Measurements from ENCODE around the gene REXO1. TPM values are rescaled to one million over a fixed set of nuclear protein-coding genes. Genes with fewer than 3 reads are reported as not detected.

The REXO1 gene
- total RNA-seq, 1 experiment from 2014 or later, result 52.1 TPM

DNA sequence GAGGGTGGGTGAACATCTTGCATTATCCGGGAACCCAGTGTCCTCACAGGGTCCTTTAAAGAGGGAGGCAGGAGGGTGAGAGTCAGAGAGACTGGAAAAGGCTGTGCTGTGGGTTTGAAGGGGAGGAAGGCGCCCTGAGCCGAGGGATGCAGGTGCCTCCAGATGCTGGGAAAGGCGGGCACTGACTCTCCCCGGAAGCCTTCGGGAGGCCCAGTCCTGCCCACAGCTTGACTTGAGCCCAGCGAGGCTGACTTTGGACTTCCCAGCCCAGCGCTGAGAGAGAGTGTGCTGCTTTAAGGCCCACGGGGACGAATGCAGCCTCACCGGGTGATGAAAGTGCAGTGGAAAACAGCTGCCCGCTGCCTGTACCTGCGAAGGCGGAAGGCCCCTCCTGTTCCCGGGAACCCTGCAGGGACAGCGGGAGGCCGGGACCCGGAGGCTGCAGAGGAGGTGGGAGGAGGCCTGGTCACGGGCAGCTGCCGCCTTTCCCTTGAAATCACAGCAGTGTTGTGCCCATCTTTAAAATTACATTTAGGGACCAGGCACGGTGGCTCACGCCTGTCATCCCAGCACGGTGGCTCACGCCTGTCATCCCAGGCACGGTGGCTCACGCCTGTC lies 16.1 kb downstream of the REXO1 start:
- BruUV-seq (replicated peaks), result no TSS peak
- H3K9me3 ChIP-seq (ENCODE audit: control insufficient read depth, insufficient read depth, low read depth, low read length), result no peaks in the 10 kb centered on the region
- TF ChIP-seq TCF7L2 (IDR thresholded peaks at IDR 0.05; ENCODE audit: low read depth, low read length) (no peak), POLR2AphosphoS5 (IDR thresholded peaks at IDR 0.05; ENCODE audit: low read depth, low read length) (no peak), SIN3A (IDR thresholded peaks at IDR 0.05; ENCODE audit: borderline replicate concordance, insufficient read depth, low read depth, low read length) (no peak)
- TF ChIP-seq, protein P1, sequence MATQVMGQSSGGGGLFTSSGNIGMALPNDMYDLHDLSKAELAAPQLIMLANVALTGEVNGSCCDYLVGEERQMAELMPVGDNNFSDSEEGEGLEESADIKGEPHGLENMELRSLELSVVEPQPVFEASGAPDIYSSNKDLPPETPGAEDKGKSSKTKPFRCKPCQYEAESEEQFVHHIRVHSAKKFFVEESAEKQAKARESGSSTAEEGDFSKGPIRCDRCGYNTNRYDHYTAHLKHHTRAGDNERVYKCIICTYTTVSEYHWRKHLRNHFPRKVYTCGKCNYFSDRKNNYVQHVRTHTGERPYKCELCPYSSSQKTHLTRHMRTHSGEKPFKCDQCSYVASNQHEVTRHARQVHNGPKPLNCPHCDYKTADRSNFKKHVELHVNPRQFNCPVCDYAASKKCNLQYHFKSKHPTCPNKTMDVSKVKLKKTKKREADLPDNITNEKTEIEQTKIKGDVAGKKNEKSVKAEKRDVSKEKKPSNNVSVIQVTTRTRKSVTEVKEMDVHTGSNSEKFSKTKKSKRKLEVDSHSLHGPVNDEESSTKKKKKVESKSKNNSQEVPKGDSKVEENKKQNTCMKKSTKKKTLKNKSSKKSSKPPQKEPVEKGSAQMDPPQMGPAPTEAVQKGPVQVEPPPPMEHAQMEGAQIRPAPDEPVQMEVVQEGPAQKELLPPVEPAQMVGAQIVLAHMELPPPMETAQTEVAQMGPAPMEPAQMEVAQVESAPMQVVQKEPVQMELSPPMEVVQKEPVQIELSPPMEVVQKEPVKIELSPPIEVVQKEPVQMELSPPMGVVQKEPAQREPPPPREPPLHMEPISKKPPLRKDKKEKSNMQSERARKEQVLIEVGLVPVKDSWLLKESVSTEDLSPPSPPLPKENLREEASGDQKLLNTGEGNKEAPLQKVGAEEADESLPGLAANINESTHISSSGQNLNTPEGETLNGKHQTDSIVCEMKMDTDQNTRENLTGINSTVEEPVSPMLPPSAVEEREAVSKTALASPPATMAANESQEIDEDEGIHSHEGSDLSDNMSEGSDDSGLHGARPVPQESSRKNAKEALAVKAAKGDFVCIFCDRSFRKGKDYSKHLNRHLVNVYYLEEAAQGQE (IDR thresholded peaks at IDR 0.05; ENCODE audit: insufficient read depth in 1 of 2, low read depth in 2 of 2, low read length in 1 of 2), result no peak
- TF ChIP-seq, protein P2, sequence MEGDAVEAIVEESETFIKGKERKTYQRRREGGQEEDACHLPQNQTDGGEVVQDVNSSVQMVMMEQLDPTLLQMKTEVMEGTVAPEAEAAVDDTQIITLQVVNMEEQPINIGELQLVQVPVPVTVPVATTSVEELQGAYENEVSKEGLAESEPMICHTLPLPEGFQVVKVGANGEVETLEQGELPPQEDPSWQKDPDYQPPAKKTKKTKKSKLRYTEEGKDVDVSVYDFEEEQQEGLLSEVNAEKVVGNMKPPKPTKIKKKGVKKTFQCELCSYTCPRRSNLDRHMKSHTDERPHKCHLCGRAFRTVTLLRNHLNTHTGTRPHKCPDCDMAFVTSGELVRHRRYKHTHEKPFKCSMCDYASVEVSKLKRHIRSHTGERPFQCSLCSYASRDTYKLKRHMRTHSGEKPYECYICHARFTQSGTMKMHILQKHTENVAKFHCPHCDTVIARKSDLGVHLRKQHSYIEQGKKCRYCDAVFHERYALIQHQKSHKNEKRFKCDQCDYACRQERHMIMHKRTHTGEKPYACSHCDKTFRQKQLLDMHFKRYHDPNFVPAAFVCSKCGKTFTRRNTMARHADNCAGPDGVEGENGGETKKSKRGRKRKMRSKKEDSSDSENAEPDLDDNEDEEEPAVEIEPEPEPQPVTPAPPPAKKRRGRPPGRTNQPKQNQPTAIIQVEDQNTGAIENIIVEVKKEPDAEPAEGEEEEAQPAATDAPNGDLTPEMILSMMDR (IDR thresholded peaks at IDR 0.05), result no peak
- in situ Hi-C loops (cut with HindIII; ENCODE audit: low pct_unique_long_range_greater_than_20kb, low sequenced_read_pairs) (no loop called here), intact Hi-C loops (cut with micrococcal nuclease; ENCODE audit: unreplicated experiment) (no loop called here)
- DNase-seq (ENCODE audit: low read depth, low spot score), result no peak
- H3K27ac ChIP-seq (ENCODE audit: low read length), result no peak overlapping the region
- no peak for ATAC-seq
- ChIA-PET POLR2A (interaction anchor here (0.7 kb wide), 1 partner anchor 222 kb away, joined by 9 read pairs; no protein-coding TSS in a partner anchor), CTCF (no interaction called here)
- H3K4me3 ChIP-seq (ENCODE audit: low read depth in 2 of 2, low read length in 2 of 2), result no peak overlapping the region
- H3K36me3 ChIP-seq (ENCODE audit: control insufficient read depth, insufficient read depth, low read length), result no peaks in the 10 kb centered on the region
- H3K27me3 ChIP-seq (ENCODE audit: control insufficient read depth, insufficient read depth, low read length), result no peaks in the 10 kb centered on the region
- H3K4me1 ChIP-seq (ENCODE audit: control insufficient read depth, insufficient read depth, low read length), result peaks cover 16% of the 10 kb centered on the region

DNA sequence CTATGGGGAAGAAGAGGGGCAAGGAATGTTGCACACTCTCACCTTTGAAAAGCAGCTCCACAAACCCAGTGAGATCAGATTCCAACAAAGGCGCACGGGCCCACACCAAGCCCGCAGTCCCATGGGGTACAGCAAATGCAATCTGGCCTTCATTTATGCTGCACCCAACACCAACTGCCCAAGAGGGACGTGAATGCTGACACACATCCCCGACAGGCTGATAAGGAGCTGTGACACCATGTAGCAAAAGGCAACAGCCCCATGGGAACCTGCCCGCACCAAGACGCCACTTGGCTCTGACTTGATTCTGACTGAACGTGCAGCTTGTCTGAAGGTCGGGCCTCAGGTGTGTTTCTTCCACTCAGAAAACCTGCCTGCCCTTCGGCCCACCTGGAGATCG lies 17.3 kb downstream of the REXO1 start:
- no peak for ATAC-seq
- Histone ChIP-seq H3K36me3 (ENCODE audit: control insufficient read depth, insufficient read depth, low read length) (no peaks in the 10 kb centered on the region), H3K4me3 (ENCODE audit: low read depth in 2 of 2, low read length in 2 of 2) (no peak overlapping the region), H3K27me3 (ENCODE audit: control insufficient read depth, insufficient read depth, low read length) (no peaks in the 10 kb centered on the region), H3K9me3 (ENCODE audit: control insufficient read depth, insufficient read depth, low read depth, low read length) (no peaks in the 10 kb centered on the region), H3K27ac (ENCODE audit: low read length) (no peak overlapping the region), H3K4me1 (ENCODE audit: control insufficient read depth, insufficient read depth, low read length) (peaks cover 22% of the 10 kb centered on the region)
- in situ Hi-C loops (cut with HindIII; ENCODE audit: low pct_unique_long_range_greater_than_20kb, low sequenced_read_pairs), result no loop called here
- ChIA-PET POLR2A (interaction anchor here (0.7 kb wide), 1 partner anchor 65 kb away, joined by 5 read pairs; no protein-coding TSS in a partner anchor), CTCF (no interaction called here)
- DNase-seq (ENCODE audit: low read depth, low spot score), result no peak
- TF ChIP-seq, protein P2 (IDR thresholded peaks at IDR 0.05), result no peak
- TF ChIP-seq POLR2AphosphoS5 (IDR thresholded peaks at IDR 0.05; ENCODE audit: low read depth, low read length) (no peak), SIN3A (IDR thresholded peaks at IDR 0.05; ENCODE audit: borderline replicate concordance, insufficient read depth, low read depth, low read length) (no peak), TCF7L2 (IDR thresholded peaks at IDR 0.05; ENCODE audit: low read depth, low read length) (no peak)
- TF ChIP-seq, protein P1 (IDR thresholded peaks at IDR 0.05; ENCODE audit: insufficient read depth in 1 of 2, low read depth in 2 of 2, low read length in 1 of 2), result no peak
- BruUV-seq (replicated peaks), result no TSS peak
- intact Hi-C loops (cut with micrococcal nuclease; ENCODE audit: unreplicated experiment), result no loop called here

Data from Panc1 (cell line).